GM19463 (cell line): ENCODE results near the gene PUS7L.

Source experiments
- ATAC-seq: cut with Tn5 transposase; IDR thresholded peaks from one replicate; pipeline ENCODE4 v1.9.1; 2021; ENCODE audit warnings: mild to moderate bottlenecking, moderate library complexity; ENCODE audit not compliant: unreplicated experiment

Gene PUS7L, protein sequence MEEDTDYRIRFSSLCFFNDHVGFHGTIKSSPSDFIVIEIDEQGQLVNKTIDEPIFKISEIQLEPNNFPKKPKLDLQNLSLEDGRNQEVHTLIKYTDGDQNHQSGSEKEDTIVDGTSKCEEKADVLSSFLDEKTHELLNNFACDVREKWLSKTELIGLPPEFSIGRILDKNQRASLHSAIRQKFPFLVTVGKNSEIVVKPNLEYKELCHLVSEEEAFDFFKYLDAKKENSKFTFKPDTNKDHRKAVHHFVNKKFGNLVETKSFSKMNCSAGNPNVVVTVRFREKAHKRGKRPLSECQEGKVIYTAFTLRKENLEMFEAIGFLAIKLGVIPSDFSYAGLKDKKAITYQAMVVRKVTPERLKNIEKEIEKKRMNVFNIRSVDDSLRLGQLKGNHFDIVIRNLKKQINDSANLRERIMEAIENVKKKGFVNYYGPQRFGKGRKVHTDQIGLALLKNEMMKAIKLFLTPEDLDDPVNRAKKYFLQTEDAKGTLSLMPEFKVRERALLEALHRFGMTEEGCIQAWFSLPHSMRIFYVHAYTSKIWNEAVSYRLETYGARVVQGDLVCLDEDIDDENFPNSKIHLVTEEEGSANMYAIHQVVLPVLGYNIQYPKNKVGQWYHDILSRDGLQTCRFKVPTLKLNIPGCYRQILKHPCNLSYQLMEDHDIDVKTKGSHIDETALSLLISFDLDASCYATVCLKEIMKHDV

GRCh38 chr12:43758728-43759563 lies at the start of gene PUS7L, which contains the start of gene IRAK4:
TSS of gene PUS7L (minus strand) at chr12:43758790. CDS start at chr12:43755245, 3,545 bp downstream.
TSS of gene IRAK4 (plus strand) at chr12:43758951. CDS start at chr12:43768112, 9,161 bp downstream.
- ATAC-seq = peak; percentile 95

DNA sequence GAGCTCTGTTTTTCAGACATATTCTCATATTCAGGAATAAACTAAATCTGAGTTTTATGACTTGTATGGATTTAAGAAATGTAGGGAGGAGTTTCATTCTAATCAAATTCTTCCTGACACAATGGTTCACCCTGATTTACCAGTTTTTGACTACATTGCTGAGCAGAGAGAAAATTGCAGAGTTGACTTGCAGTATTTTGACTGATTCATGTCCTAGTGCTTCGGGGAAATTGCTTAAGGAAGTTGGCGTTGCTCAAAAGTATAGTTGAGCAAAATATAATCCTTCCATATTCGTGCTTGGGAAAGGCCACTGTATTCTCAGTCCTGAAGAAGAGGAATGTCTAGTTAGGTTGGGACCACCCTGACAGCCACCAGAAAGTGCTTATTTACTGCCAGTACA lies 48.8 kb upstream of the PUS7L start:
- no peak for ATAC-seq

GRCh38 chr12:43806737-43807072 lies 48.1 kb upstream of the PUS7L start:
- ATAC-seq = no peak

GRCh38 chr12:43805860-43806736 lies 47.5 kb upstream of the PUS7L start, which contains the start of gene TWF1:
TSS of gene TWF1 (minus strand) at chr12:43806317. CDS start at chr12:43806245, 72 bp downstream.
- peak; percentile 96 for ATAC-seq

- no peak for ATAC-seq
These were observed 46.7 kb upstream of the PUS7L start for GRCh38 chr12:43805149-43805859.

DNA sequence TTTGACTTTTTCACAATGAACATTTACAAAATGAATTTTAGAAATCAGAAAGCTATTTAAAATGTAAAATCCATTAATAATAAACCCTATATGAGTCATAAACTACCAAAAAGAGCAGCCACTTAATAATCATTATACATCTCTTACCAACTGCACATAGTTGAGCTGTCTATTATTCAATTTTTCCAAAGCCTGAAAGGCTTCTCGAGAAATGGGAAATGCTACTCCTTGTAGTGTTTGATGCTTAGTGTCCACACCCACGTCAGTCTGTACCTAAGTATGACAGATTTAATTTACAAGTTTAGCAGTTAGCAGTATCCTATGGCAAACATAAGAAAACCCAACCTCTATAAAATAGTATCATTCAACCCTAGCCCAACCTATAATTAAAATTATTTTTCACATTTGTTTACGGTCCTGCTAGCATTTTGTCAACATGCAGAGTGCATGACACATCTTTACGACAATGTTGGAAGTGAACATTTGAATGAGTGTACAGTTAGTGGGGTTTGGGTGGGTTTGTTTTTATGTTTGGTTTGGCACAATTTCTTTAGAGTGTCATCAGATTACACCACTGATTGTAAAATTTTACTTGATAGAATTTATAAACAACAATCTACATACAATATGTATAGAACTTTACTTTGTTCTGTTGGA lies 39.1 kb upstream of the PUS7L start:
- no peak for ATAC-seq

GRCh38 chr12:43795716-43796280 lies 37.2 kb upstream of the PUS7L start:
- ATAC-seq = no peak

DNA sequence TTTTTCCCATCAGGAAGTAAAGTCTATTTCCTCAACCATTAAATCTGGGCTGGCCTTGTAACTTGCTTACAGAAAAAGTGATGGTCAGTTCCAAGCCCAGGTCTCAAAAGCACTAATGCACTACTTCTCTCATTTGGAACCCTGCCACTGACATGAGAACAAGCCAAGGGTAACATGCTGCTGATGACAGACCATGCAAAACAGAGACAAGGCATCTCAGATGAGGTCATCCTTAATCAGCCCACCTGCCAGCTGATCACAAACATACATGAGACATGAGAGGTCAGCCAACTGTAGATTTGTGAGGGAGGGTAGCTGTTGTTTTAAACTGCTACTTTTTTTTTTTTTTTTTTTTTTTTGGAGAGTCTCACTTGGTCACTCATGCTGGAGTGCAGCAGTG lies 31.4 kb upstream of the PUS7L start:
- ATAC-seq = no peak

GRCh38 chr12:43786899-43787693 lies 28.5 kb upstream of the PUS7L start:
- ATAC-seq = no peak

DNA sequence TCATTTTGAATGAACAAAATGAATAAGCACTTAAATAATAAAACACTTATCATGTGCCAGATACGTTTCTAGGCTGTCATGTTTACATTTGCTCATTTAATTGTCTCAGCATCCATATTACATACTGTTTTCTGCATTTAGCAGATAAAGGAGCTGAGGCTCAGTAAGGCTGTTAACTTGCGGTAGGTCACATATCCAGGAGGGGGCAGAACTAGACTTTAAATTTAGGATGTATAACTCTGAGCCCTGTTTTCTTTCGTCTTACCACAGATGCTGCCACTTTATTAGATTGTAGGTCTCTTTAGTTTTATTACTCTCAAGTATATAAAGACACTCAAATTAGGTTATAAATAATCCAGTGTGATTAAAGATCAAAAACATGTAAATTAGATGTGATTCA lies 17.9 kb upstream of the PUS7L start:
- no peak for ATAC-seq

- ATAC-seq = no peak
These were observed 7.7 kb upstream of the PUS7L start for GRCh38 chr12:43766291-43766690.

GRCh38 chr12:43764528-43764927 lies 5.9 kb upstream of the PUS7L start:
- ATAC-seq = no peak

DNA sequence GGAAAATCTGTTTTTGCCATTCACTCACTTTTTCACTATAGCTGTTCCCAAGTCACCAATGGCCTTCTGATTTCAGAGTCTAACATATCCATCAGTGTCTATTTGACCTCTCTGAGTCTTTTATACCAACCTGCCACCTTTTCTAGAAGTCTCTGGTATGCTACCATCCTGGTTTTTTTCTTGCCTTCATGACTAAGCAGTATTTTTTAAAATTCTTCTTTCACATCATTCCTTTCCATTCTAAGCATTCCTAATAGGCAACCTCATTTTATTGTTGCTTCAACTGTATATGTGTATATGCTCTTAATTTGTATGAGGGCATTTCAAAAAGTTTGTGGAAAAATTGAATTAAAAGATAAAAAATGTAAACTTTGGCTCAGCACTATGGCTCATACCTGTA lies 5.2 kb upstream of the PUS7L start:
- no peak for ATAC-seq

- ATAC-seq = no peak
These were observed 4.0 kb upstream of the PUS7L start for GRCh38 chr12:43762596-43762995.

GRCh38 chr12:43761500-43761899 lies 2.9 kb upstream of the PUS7L start:
- no peak for ATAC-seq

DNA sequence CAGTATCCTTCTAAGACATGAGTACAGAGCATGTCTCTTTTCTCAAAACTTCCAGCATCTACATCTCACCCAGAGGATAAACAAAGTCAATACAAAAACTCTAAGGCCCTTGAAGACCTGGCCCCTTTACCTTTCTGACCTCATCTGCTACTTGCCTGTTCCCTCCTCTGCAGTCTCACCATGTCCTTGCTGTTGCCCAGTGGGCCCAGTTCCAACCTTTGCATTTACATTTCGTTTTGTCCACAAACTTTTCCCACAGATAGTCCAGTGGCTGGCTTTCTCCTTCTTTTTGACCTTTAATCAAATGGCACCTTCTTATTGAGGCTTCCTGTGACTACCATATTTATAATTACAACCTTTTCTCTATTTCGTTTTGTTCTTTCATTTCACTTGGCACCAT lies 1.8 kb upstream of the PUS7L start:
- ATAC-seq = no peak

DNA sequence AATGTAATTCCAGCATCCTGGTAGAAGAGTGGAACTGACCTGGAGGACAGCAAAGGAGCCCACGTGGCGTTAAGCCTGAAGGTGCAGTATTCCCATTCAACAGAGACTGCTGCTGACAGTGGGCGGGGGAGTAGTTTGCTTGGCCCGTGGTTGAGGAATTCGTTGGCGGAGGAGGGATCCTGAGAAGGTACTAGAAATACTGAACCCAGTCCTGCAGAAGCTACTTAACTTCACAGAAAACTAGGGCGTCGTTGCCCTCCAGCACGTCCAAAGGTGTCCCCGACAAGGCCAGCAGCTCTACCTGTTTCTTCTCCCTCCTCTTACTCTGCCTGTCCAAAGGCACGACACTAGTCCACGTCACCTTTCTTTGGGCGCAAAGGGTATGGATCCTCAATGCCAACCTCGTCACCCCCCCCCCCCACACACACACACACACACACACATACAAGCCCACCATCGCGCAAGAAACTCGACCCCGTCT lies 303 bp downstream of the PUS7L start:
- ATAC-seq = no peak

GRCh38 chr12:43754015-43754414 lies 4.6 kb downstream of the PUS7L start:
- no peak for ATAC-seq
